ENCODE results near the gene FAM222A. TPM values are rescaled to one million over a fixed set of nuclear protein-coding genes. Genes with fewer than 3 reads are reported as not detected.

FAM222A gene
- total RNA-seq, 4 donors from 2014 or later, result 1.4 to 3.0 (median 1.8) TPM

GRCh38 chr12:109817627-109818231 is 104.1 kb downstream of the FAM222A start:
- TF ChIP-seq POLR2AphosphoS5 (IDR thresholded peaks at IDR 0.05) (no peak), POLR2A (IDR thresholded peaks at IDR 0.05) (no peak), EP300 (IDR thresholded peaks at IDR 0.05; ENCODE audit: low read depth) (no peak)
- TF ChIP-seq, protein P1, sequence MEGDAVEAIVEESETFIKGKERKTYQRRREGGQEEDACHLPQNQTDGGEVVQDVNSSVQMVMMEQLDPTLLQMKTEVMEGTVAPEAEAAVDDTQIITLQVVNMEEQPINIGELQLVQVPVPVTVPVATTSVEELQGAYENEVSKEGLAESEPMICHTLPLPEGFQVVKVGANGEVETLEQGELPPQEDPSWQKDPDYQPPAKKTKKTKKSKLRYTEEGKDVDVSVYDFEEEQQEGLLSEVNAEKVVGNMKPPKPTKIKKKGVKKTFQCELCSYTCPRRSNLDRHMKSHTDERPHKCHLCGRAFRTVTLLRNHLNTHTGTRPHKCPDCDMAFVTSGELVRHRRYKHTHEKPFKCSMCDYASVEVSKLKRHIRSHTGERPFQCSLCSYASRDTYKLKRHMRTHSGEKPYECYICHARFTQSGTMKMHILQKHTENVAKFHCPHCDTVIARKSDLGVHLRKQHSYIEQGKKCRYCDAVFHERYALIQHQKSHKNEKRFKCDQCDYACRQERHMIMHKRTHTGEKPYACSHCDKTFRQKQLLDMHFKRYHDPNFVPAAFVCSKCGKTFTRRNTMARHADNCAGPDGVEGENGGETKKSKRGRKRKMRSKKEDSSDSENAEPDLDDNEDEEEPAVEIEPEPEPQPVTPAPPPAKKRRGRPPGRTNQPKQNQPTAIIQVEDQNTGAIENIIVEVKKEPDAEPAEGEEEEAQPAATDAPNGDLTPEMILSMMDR (IDR thresholded peaks at IDR 0.05), result no peak
- 70 to 90% methylated on average over 2 to 8 of the region's 8 CpGs for WGBS, 2 donors (ENCODE audit: low coverage in 1 of 2)
- in situ Hi-C loops (cut with MboI; ENCODE audit: low pct_ligation_motif_present in 1 of 4, low pct_unique_long_range_greater_than_20kb in 1 of 4, low sequenced_read_pairs in 3 of 4), result no loop called here
- Histone ChIP-seq H3K27ac (no peak overlapping the region), H3K4me1 (no peaks in the 10 kb centered on the region), H3K9me3 (no peaks in the 10 kb centered on the region), H3K36me3 (no peaks in the 10 kb centered on the region), H3K4me3 (no peak overlapping the region), H3K27me3 (peaks cover 4% of the 10 kb centered on the region)
- no peak for DNase-seq
- intact Hi-C loops (cut with DNase I; ENCODE audit: low total_unique reads), result no loop called here

- intact Hi-C loops (cut with DNase I; ENCODE audit: low total_unique reads) (no loop called here), in situ Hi-C loops (cut with MboI; ENCODE audit: low pct_ligation_motif_present in 1 of 4, low pct_unique_long_range_greater_than_20kb in 1 of 4, low sequenced_read_pairs in 3 of 4) (no loop called here)
- H3K9me3 ChIP-seq, result no peaks in the 10 kb centered on the region
- H3K27me3 ChIP-seq, result peaks cover 4% of the 10 kb centered on the region
- H3K4me3 ChIP-seq, result no peak overlapping the region
- no peak for DNase-seq
- WGBS, 2 donors (ENCODE audit: low coverage in 1 of 2), result 83% methylated on average over 9 of the region's 9 CpGs; no CpG with 5 or more reads in 1 of the 2 donors
- H3K4me1 ChIP-seq, result no peaks in the 10 kb centered on the region
- no peaks in the 10 kb centered on the region for H3K36me3 ChIP-seq
- H3K27ac ChIP-seq, result no peak overlapping the region
- TF ChIP-seq POLR2AphosphoS5 (IDR thresholded peaks at IDR 0.05), result no peak
- TF ChIP-seq POLR2A (IDR thresholded peaks at IDR 0.05), result no peak
- no peak for TF ChIP-seq EP300 (IDR thresholded peaks at IDR 0.05; ENCODE audit: low read depth)
- TF ChIP-seq, protein P1 (IDR thresholded peaks at IDR 0.05), result no peak
These were observed 104.6 kb downstream of the FAM222A start for GRCh38 chr12:109818253-109818652.

GRCh38 chr12:109818905-109819500 is 105.4 kb downstream of the FAM222A start:
- no peak overlapping the region for H3K27ac ChIP-seq
- no peaks in the 10 kb centered on the region for H3K4me1 ChIP-seq
- peaks cover 4% of the 10 kb centered on the region for H3K27me3 ChIP-seq
- intact Hi-C loops (cut with DNase I; ENCODE audit: low total_unique reads) (no loop called here), in situ Hi-C loops (cut with MboI; ENCODE audit: low pct_ligation_motif_present in 1 of 4, low pct_unique_long_range_greater_than_20kb in 1 of 4, low sequenced_read_pairs in 3 of 4) (no loop called here)
- DNase-seq, result no peak
- H3K4me3 ChIP-seq, result no peak overlapping the region
- 38 to 40% methylated on average over 1 to 10 of the region's 10 CpGs for WGBS, 2 donors (ENCODE audit: low coverage in 1 of 2)
- TF ChIP-seq, protein P1 (IDR thresholded peaks at IDR 0.05), result no peak
- TF ChIP-seq POLR2A (IDR thresholded peaks at IDR 0.05) (no peak), EP300 (IDR thresholded peaks at IDR 0.05; ENCODE audit: low read depth) (no peak), POLR2AphosphoS5 (IDR thresholded peaks at IDR 0.05) (no peak)
- H3K36me3 ChIP-seq, result no peaks in the 10 kb centered on the region
- no peaks in the 10 kb centered on the region for H3K9me3 ChIP-seq

Other genes with a start within 250 kb of the FAM222A start
- 100 to 1,000 TPM in 1 of 4 donors, 10 to 100 TPM in 3; 67.2 to 126 (median 79.5) TPM for gene KCTD10, start 236.5 kb upstream of the FAM222A start, total RNA-seq
- 10 to 100 TPM; 34.4 to 73.0 (median 71.6) TPM for gene UBE3B, start 236.2 kb upstream of the FAM222A start, total RNA-seq
- 10 to 100 TPM in 3 of 4 donors, 1 to 10 TPM in 1; 4.4 to 18.7 (median 11.9) TPM for gene MMAB, start 140.3 kb upstream of the FAM222A start, total RNA-seq
- 100 to 1,000 TPM in 1 of 4 donors, 10 to 100 TPM in 3; 17.2 to 157 (median 25.4) TPM for gene MVK, start 140.0 kb upstream of the FAM222A start, total RNA-seq
- gene TRPV4, start 119.6 kb downstream of the FAM222A start, total RNA-seq, result under 1 TPM in 1 of 4 donors, not detected in 3; 0.27 TPM
- 100 to 1,000 TPM in 3 of 4 donors, 10 to 100 TPM in 1; 35.6 to 287 (median 167) TPM for gene GLTP, start 166.7 kb downstream of the FAM222A start, total RNA-seq
- 10 to 100 TPM; 27.5 to 54.7 (median 30.7) TPM for gene TCHP, start 186.4 kb downstream of the FAM222A start, total RNA-seq